Esophagus squamous epithelium (tissue), 4 donors: ENCODE data around the gene PSENEN.

Source experiments
- POLR2A ChIP-seq, 4 donors: fragments of 450-650 bp; IDR thresholded peaks; one replicate each; pipeline ENCODE4 v1.6.1; 2017; ENCODE audit warnings: antibody characterized with exemption in 4 of 4, mild to moderate bottlenecking in 4 of 4, moderate library complexity in 3 of 4
- TF ChIP-seq, protein P1 (sequence below), 6 experiments: fragments of 450-650 bp in 4 of 6; fragments of 200-600 bp in 2 of 6; sonication (generic) in 2 of 6; IDR thresholded peaks; one replicate each; pipeline ENCODE4 v1.5.1; 2016 to 2019; ENCODE audit warnings: antibody characterized with exemption in 6 of 6, mild to moderate bottlenecking in 4 of 6, moderate library complexity in 4 of 6

DNA sequence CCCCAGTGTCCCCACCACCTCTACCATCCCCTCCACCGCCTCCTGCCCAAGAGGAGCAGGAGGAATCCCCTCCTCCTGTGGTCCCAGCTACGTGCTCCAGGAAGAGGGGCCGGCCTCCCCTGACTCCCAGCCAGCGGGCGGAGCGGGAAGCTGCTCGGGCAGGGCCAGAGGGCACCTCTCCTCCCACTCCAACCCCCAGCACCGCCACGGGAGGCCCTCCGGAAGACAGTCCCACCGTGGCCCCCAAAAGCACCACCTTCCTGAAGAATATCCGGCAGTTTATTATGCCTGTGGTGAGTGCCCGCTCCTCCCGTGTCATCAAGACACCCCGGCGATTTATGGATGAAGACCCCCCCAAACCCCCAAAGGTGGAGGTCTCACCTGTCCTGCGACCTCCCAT, 24.8 kb upstream of the PSENEN start:
- TF ChIP-seq, protein P1, sequence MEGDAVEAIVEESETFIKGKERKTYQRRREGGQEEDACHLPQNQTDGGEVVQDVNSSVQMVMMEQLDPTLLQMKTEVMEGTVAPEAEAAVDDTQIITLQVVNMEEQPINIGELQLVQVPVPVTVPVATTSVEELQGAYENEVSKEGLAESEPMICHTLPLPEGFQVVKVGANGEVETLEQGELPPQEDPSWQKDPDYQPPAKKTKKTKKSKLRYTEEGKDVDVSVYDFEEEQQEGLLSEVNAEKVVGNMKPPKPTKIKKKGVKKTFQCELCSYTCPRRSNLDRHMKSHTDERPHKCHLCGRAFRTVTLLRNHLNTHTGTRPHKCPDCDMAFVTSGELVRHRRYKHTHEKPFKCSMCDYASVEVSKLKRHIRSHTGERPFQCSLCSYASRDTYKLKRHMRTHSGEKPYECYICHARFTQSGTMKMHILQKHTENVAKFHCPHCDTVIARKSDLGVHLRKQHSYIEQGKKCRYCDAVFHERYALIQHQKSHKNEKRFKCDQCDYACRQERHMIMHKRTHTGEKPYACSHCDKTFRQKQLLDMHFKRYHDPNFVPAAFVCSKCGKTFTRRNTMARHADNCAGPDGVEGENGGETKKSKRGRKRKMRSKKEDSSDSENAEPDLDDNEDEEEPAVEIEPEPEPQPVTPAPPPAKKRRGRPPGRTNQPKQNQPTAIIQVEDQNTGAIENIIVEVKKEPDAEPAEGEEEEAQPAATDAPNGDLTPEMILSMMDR (IDR thresholded peaks at IDR 0.05), result no peak
- TF ChIP-seq POLR2A (IDR thresholded peaks at IDR 0.05), result no peak
